Natural killer cell treated with Interleukin-12 subunit alpha and Interleukin-12 subunit beta and Interleukin-15 and Interleukin-18, amount 100 ng/mL, for 72 hours (primary cell): Measurements from ENCODE around the gene TENM4. TPM values are rescaled to one million over a fixed set of nuclear protein-coding genes. Genes with fewer than 3 reads are reported as not detected.

Experiments
- ATAC-seq, 2 donors: fragments of 150-1000 bp; cut with Tn5 transposase in 1 of 2; sonication (Bioruptor Pico), chemical (Tn5 transposase) in 1 of 2; 2 replicates each; pipeline ENCODE4 v1.10.0; 2021
- DNase-seq: peaks from one replicate; pipeline ENCODE4 v3.0.0; 2022; ENCODE audit warnings: low spot score
- H3K27ac Mint-ChIP-seq, 2 donors: 1 replicate in 1 of 2; 2 replicates in 1 of 2; pipeline ENCODE4 v1.8.0; 2022; ENCODE audit warnings: mixed read lengths in 2 of 2, mild to moderate bottlenecking in 1 of 2, moderate library complexity in 1 of 2
- H3K27me3 Mint-ChIP-seq, 2 donors: 1 replicate in 1 of 2; 2 replicates in 1 of 2; pipeline ENCODE4 v1.8.0; 2022; ENCODE audit warnings: mixed read lengths in 2 of 2
- H3K36me3 Mint-ChIP-seq: one replicate; pipeline ENCODE4 v1.8.0; 2022; ENCODE audit warnings: mixed read lengths
- H3K4me1 Mint-ChIP-seq, 2 donors: 1 replicate in 1 of 2; 2 replicates in 1 of 2; pipeline ENCODE4 v1.8.0; 2022; ENCODE audit warnings: low read depth in 2 of 2, mixed read lengths in 2 of 2, mild to moderate bottlenecking in 1 of 2
- H3K4me3 Mint-ChIP-seq: one replicate; pipeline ENCODE4 v1.8.0; 2022; ENCODE audit warnings: mixed read lengths
- H3K9me3 Mint-ChIP-seq: 2 replicates; pipeline ENCODE4 v1.8.0; 2022; ENCODE audit warnings: mixed read lengths
- total RNA-seq, 2 donors: library from RNA; stranded (reverse); gene quantifications; one replicate each; pipeline ENCODE4 v1.2.3, GENCODE V29; 2022

TENM4 gene
- total RNA-seq, 2 donors from 2014 or later = not detected

DNA sequence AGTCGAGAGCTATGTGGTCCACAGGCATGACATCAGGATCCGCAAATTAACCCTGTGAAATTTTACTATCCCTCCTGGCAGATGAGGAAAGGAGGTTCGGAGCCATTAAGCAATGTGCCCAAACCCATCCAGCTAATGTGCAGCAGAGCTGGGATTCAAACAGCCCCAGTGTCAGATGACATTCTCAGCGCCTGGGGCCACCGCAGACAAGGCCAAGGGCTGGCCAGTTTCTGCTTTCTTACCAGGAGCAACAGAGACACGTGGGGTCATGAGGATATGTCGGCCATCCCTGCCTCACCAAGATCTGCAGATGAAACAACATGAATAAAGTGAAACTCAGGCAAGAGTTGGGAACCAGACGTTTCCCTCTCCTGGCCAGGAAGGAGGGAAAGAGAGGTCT is 110.2 kb downstream of the TENM4 start:
- peaks cover 5% of the 10 kb centered on the region for H3K36me3 Mint-ChIP-seq
- H3K9me3 Mint-ChIP-seq = peaks cover 14% of the 10 kb centered on the region
- ATAC-seq = no peak
- H3K4me1 Mint-ChIP-seq = no peaks in the 10 kb centered on the region
- H3K27me3 Mint-ChIP-seq = peaks cover 0 to 8% of the 10 kb centered on the region in 2 donors
- H3K4me3 Mint-ChIP-seq = no peak overlapping the region
- no peak for DNase-seq
- no peak overlapping the region for H3K27ac Mint-ChIP-seq

DNA sequence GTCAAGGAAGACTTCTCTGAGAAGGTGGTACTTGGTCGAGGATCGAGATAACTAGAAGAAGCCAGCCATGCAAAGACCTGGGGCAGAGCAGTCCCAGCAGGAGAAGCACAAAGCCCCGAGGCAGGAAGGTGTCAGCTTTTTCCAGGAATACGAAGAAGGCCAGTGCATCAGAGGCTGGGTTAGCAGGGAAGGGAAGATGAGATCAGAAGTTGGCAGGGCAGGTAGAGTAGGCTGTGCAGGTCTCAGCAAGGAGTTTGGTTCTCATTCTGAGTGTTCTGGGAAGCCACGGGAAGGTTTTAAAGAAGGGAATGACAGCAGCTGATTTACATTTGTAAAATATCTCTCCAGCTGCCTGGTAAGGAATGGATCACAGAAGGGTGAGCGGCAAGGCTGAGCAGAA is 111.3 kb downstream of the TENM4 start:
- H3K36me3 Mint-ChIP-seq = peaks cover 5% of the 10 kb centered on the region
- ATAC-seq (no peak), DNase-seq (no peak)
- H3K4me3 Mint-ChIP-seq = no peak overlapping the region
- H3K27me3 Mint-ChIP-seq = peaks cover 0 to 8% of the 10 kb centered on the region in 2 donors
- no peak overlapping the region for H3K27ac Mint-ChIP-seq
- H3K4me1 Mint-ChIP-seq = no peaks in the 10 kb centered on the region
- peaks cover 14% of the 10 kb centered on the region for H3K9me3 Mint-ChIP-seq

DNA sequence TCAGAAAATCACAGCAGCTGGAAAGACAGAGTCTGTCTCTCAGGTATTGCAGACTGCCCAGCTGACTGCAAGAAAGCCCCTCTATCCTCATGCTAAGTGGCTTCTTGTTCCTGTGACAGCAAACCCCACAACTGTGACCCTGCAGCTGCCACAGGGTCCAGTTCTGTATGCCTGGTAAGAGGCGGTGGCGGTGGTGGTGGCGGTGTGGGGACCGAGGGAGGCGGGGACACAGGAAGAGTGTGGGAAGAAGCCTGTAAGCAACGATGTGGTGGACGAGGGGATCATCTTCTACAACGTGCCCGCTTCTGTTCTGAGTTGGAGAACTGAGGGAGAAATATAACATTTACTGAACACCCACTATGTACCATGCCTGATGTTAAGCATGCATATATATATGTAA is 112.4 kb downstream of the TENM4 start:
- ATAC-seq = no peak
- H3K9me3 Mint-ChIP-seq = peaks cover 18% of the 10 kb centered on the region
- peaks cover 5% of the 10 kb centered on the region for H3K36me3 Mint-ChIP-seq
- H3K27ac Mint-ChIP-seq = no peak overlapping the region
- H3K27me3 Mint-ChIP-seq = peaks cover 0 to 8% of the 10 kb centered on the region in 2 donors
- H3K4me3 Mint-ChIP-seq = no peak overlapping the region
- H3K4me1 Mint-ChIP-seq = no peaks in the 10 kb centered on the region
- no peak for DNase-seq

DNA sequence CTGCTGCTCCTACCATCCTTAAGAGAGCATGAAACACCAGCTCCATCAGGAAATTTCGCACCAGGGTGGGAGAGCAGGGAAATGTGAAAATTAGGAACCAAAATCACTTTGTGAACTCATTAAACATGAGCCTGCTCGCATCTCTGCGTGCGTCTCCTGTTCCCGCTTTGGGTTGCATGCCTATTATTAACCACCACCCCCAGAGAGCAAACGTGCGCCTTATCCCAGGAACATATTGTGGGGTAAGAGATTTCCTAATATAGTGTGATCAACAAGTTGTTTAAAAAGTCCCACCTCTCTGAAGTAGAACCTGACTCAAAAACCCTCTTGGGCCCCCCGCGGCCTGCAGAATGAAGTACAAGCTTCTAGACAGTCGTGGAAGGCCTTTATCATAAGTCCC is 115.0 kb downstream of the TENM4 start:
- Mint-ChIP-seq H3K27me3 (peaks cover 0 to 8% of the 10 kb centered on the region in 2 donors), H3K9me3 (peaks cover 18% of the 10 kb centered on the region), H3K4me1 (no peaks in the 10 kb centered on the region), H3K27ac (no peak overlapping the region), H3K4me3 (no peak overlapping the region), H3K36me3 (peaks cover 5% of the 10 kb centered on the region)
- ATAC-seq (no peak), DNase-seq (no peak)

DNA sequence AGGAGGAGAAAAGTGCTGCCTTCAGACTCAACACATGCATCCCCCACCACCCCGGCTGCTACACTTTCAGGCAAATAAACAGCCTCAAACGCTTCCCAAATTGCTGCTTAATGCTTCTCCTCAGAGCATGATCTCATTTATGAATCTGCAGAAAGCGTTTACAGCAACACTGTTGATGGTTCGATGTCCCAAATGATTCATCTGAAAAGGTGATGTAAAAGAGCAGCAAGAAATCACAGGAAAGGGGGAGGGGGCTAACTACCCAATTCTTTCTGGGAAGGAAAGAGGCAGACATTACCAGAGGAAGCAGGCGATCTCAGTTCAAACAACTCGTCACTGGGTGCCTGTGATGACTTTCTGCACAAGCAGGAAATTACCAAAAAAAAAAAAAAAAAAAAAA is 119.6 kb downstream of the TENM4 start:
- peaks cover 0 to 3% of the 10 kb centered on the region in 2 donors for H3K27me3 Mint-ChIP-seq
- no peak for ATAC-seq
- no peak for DNase-seq
- no peak overlapping the region for H3K27ac Mint-ChIP-seq
- H3K9me3 Mint-ChIP-seq = peaks cover 8% of the 10 kb centered on the region
- no peaks in the 10 kb centered on the region for H3K4me1 Mint-ChIP-seq
- peaks cover 2% of the 10 kb centered on the region for H3K36me3 Mint-ChIP-seq
- H3K4me3 Mint-ChIP-seq = no peak overlapping the region

DNA sequence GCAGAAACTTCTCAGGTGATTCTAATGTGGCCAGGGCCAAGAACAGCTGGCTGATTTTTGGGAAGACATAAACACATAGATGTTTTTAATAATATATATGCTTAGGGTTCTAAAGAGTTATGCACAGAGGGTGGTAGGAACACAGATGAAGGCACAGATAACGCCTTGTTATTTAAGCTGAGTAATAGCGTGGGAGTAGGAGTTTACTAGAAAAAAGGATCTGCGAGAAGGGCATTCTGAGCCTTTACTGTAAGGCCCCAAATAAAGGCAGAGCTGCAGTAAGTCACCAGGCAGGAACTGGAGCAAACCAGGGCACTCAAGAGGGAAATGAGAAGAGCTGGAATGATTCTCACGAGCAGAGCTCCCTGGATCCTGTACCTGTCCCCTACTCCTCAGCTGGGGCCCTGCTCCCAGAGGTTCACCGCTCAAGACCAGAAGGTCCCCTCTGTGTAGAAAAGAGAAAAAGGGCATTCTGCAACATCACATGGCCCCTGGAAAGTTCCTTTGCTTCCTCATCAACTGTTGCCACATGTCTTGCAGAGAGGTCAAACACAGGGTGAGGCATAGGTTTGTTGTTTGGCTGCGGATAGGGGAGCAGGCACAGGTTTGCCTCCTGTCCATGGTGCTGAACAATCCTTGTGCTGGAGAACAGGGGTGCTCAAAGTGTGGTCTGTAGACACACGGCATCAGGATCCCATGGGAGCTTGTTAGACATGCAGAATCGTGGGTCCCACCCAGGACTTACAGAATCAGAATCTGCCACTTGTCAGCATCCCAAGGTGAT is 125.7 kb downstream of the TENM4 start:
- H3K9me3 Mint-ChIP-seq = peaks cover 5% of the 10 kb centered on the region
- H3K27me3 Mint-ChIP-seq = no peaks in the 10 kb centered on the region
- H3K4me1 Mint-ChIP-seq = no peaks in the 10 kb centered on the region
- no peak overlapping the region for H3K27ac Mint-ChIP-seq
- DNase-seq (no peak), ATAC-seq (no peak)
- H3K4me3 Mint-ChIP-seq = no peak overlapping the region
- H3K36me3 Mint-ChIP-seq = no peaks in the 10 kb centered on the region

DNA sequence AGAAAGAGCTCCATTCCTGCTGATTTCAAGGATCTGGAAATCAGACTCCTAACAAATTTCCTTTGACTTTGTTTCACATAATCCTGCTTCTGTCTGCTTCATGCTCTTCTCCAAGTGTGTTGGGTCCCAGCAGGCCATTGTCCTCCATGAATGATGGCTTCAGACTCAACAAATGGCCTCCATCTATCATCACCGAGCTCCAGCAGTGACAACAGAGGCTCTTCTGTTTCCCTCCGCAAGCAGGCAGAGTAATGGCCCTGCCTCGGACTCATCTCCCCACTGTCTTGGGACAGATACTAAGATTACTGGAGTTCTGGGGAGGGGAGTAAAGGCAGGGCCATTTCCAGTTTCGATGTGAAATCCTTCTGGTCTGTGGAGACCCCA is 127.3 kb downstream of the TENM4 start:
- no peaks in the 10 kb centered on the region for H3K4me1 Mint-ChIP-seq
- ATAC-seq (no peak), DNase-seq (no peak)
- peaks cover 5% of the 10 kb centered on the region for H3K9me3 Mint-ChIP-seq
- H3K4me3 Mint-ChIP-seq = no peak overlapping the region
- H3K36me3 Mint-ChIP-seq = no peaks in the 10 kb centered on the region
- no peaks in the 10 kb centered on the region for H3K27me3 Mint-ChIP-seq
- H3K27ac Mint-ChIP-seq = no peak overlapping the region

DNA sequence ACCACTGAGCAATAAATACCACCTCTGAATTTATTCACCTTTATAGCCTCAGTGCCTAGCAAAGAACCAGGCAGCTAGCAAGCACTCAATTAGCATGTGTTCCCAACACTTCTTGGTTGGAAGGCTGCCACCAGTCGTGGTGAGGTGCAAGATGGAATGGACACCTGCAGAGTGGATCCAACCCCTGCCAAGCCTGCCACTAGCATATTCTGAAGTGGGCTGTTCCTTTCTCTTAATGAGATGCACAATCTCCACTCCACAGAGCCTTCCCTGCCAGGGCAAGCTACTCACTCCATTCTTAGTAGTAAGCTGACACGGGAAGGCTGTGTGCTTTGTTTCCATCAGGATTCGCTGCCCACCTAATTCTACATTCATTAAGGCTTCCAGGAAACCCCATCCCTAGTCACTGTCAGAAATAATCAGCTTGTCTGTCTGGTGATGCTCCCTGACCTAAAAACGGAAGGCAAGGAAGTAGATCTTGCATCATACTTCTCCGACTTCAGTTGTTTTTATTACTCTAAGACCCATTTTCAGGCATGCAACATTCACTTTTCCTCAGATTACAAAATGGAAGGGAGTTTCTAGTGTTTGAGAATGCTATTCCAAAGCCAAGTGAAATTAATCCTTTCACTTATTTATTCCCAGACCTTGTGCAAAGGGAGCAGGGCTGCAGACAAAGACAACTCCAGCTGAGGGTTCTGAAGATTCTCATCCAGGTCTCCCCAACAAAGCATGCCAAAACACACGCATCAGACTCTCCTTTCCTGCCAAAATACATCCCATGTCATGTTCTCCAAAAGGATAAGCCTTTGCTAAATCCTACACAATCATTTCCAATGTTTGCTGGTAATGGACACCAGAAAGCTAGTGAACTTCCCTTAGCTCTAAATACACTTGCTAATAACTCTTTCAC is 128.0 kb downstream of the TENM4 start:
- no peaks in the 10 kb centered on the region for H3K27me3 Mint-ChIP-seq
- DNase-seq (no peak), ATAC-seq (no peak)
- H3K27ac Mint-ChIP-seq = no peak overlapping the region
- no peak overlapping the region for H3K4me3 Mint-ChIP-seq
- H3K9me3 Mint-ChIP-seq = peaks cover 5% of the 10 kb centered on the region
- no peaks in the 10 kb centered on the region for H3K4me1 Mint-ChIP-seq
- no peaks in the 10 kb centered on the region for H3K36me3 Mint-ChIP-seq

DNA sequence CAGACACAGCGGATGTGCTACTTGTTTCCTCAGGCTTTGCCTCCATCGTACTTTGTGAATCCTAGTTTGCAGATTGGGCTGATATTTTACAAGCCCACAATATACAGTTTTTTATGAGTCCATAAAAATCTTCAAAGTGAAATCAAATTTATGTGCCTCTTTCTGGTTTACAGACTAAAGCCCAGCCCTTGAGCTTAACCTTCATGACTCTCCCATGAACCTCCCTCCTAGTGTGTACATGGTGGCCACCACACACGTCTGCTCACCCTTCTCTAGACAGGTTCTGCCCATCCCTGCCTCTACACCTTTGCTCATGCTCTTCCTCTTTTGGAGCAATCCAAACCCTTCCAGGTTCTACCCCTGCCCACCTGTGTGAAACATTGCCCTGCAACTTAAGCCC is 129.4 kb downstream of the TENM4 start:
- ATAC-seq (no peak), DNase-seq (no peak)
- Mint-ChIP-seq H3K27ac (no peak overlapping the region), H3K4me1 (no peaks in the 10 kb centered on the region), H3K27me3 (no peaks in the 10 kb centered on the region), H3K9me3 (peaks cover 7% of the 10 kb centered on the region), H3K4me3 (no peak overlapping the region), H3K36me3 (no peaks in the 10 kb centered on the region)

DNA sequence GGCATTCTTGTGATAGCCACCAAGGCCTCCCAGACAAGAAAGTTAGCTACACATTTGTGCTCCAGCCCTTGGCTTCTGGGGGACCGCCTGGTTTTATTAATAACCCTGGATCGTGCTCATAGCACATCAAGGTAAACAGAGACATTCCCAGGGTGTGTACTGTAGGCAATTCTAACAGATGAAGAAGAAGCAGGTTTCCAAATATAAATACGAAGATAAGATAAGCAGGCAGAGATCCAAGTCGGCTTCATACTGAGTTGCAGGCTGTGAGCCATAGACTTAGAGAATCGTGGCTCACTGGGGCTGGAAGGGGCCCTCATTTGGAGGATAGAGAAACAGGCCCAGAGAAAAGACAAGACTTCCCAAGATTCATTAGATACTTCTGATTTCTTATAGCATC is 131.4 kb downstream of the TENM4 start:
- no peaks in the 10 kb centered on the region for H3K27me3 Mint-ChIP-seq
- H3K4me1 Mint-ChIP-seq = no peaks in the 10 kb centered on the region
- no peaks in the 10 kb centered on the region for H3K36me3 Mint-ChIP-seq
- H3K27ac Mint-ChIP-seq = no peak overlapping the region
- peaks cover 7% of the 10 kb centered on the region for H3K9me3 Mint-ChIP-seq
- no peak for ATAC-seq
- no peak overlapping the region for H3K4me3 Mint-ChIP-seq
- DNase-seq = no peak

DNA sequence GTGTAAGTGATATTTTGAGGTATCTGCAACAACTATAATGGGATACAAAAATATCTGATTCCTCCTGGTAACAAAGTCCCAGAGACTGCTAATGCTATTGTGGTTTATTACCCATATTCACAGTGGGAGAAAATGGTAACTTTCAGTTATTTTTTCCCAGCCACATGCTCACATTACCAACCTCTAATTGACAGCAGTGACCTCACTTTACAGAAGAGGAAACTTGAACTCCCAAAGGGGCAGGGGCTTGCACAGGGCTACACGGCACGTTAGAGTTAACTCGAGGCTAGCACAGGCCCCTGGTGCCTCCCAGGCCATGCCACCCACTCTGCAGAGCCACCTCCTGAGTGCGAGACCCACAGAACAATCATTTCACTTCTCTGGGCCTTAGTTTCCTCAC is 132.4 kb downstream of the TENM4 start:
- DNase-seq (no peak), ATAC-seq (no peak)
- no peaks in the 10 kb centered on the region for H3K4me1 Mint-ChIP-seq
- no peak overlapping the region for H3K4me3 Mint-ChIP-seq
- no peak overlapping the region for H3K27ac Mint-ChIP-seq
- no peaks in the 10 kb centered on the region for H3K36me3 Mint-ChIP-seq
- H3K27me3 Mint-ChIP-seq = no peaks in the 10 kb centered on the region
- peaks cover 4% of the 10 kb centered on the region for H3K9me3 Mint-ChIP-seq

DNA sequence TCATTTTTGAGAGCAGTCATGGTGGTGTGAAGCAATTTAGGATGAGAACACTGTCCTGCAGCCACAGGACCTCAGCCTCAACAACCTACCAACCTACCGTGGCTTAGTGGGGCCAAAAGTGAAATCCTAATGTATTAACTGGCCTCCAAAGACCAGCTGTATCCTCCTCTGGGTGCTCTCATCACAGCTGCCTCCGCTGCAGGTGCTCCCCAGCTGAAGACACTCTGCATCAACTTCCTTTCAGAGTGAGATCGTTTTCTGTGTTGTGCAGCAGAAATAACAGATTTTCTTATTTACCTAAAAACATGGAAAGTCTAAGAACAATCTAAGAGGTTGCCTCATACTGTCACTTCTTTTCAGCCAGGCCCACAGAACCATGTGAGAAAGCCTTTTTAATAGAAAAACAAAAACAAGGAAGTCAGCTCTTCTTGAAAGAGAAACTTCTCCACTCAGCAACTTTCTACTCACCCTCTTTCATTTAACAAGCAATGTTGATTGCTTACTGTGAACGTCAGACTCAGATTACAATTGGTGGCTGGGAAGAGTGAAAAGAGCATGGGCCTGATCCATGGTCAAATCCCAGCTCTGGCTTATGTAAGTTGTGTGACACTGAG is 136.1 kb downstream of the TENM4 start:
- H3K4me1 Mint-ChIP-seq = no peaks in the 10 kb centered on the region
- no peak for DNase-seq
- ATAC-seq = no peak
- no peaks in the 10 kb centered on the region for H3K27me3 Mint-ChIP-seq
- peaks cover 7% of the 10 kb centered on the region for H3K9me3 Mint-ChIP-seq
- no peak overlapping the region for H3K27ac Mint-ChIP-seq
- H3K36me3 Mint-ChIP-seq = no peaks in the 10 kb centered on the region
- no peak overlapping the region for H3K4me3 Mint-ChIP-seq

DNA sequence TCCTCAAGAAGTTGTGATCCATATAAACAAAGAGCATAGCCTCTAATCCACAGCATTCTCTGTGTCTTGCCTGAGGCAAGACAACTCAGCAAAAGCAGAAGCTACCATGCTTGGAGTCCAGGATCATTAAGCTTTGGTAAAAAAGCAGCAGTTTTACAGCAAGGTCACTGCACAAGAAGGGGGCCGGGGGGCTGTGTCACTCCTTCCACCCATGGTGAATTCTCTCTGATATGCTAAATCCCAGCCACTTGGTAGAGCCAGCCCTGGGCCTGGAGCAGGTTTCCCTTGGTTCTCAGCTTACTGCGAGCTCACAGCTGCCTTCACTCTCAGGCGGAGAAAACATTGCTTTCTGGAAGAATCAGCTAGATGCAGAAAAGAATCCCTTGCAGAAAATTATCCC is 144.7 kb downstream of the TENM4 start:
- H3K9me3 Mint-ChIP-seq = peaks cover 4% of the 10 kb centered on the region
- ATAC-seq (no peak), DNase-seq (no peak)
- no peaks in the 10 kb centered on the region for H3K27me3 Mint-ChIP-seq
- H3K4me3 Mint-ChIP-seq = no peak overlapping the region
- H3K27ac Mint-ChIP-seq = no peak overlapping the region
- H3K4me1 Mint-ChIP-seq = no peaks in the 10 kb centered on the region
- H3K36me3 Mint-ChIP-seq = no peaks in the 10 kb centered on the region
